ENCODE measurements around the gene GIMAP1. TPM values are rescaled to one million over a fixed set of nuclear protein-coding genes. Genes with fewer than 3 reads are reported as not detected.

Gene GIMAP1
- total and polyA plus RNA-seq, 2 of the 8 experiments (the other 6 are each of a cell fraction or from before 2014, with no cell fraction given): not detected

DNA sequence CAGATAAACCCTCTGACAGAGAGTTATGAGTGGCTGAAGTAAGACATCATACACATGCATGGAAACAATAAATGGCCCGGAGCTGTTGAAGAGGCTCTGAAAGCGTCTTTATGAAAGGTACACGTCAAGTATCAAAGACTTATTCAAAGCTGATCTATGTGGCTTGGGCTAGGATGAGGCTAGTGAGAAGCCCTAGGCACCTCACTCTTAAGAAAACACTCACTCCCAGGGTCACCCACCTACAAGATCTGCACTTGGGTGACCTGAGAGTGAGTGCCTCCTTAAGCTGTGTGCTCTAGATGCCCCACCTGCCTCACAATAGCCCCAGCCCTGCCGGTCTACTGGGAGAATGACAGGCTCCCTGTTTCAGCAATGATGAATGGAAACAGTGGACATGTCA lies 1.1 kb upstream of the GIMAP1 start:
- no peak for FAIRE-seq

More for the DNA sequence above, 1.1 kb upstream of the GIMAP1 start:
- Histone ChIP-seq H2AK5ac (ENCODE audit: low read depth, low read length) (no peak overlapping the region), H4K8ac (ENCODE audit: extremely low read depth, insufficient read depth, low read length) (no peak overlapping the region), H4K5ac (ENCODE audit: insufficient read length, low read depth, low read length) (no peak overlapping the region), H3K23me2 (ENCODE audit: low read depth, low read length) (no peaks in the 10 kb centered on the region), H3K4ac (replicated peaks; ENCODE audit: insufficient read length, low read depth, low read length) (no peak overlapping the region), H2BK12ac (ENCODE audit: low read depth, low read length) (no peak overlapping the region), H3K18ac (ENCODE audit: extremely low read depth, low read length) (no peak overlapping the region), H3K27me3 (replicated peaks in 1 of 4; ENCODE audit: control insufficient read depth in 3 of 4, extremely low read depth in 1 of 4, insufficient read depth in 3 of 4, low read length in 3 of 4) (peaks cover 0 to 8% (median 2%) of the 10 kb centered on the region in 4 experiments; a peak in 4 of 7 replicates), H4K91ac (replicated peaks; ENCODE audit: insufficient read length, low read length) (no peak overlapping the region), H3K36me3 (ENCODE audit: control insufficient read depth in 2 of 4, insufficient read depth in 4 of 4, low read length in 3 of 4) (no peaks in the 10 kb centered on the region), H2BK20ac (ENCODE audit: low read length) (no peak overlapping the region), H3K27ac (ENCODE audit: low read depth, low read length) (no peak overlapping the region), H3K9me3 (ENCODE audit: insufficient read depth in 2 of 2, low read depth in 1 of 2, low read length in 1 of 2) (no peaks in the 10 kb centered on the region; a peak in 1 of 4 replicates), H3K9ac (replicated peaks in 1 of 4; ENCODE audit: extremely low read depth in 1 of 4, low read depth in 3 of 4, low read length in 3 of 4) (no peak overlapping the region), H2AFZ (ENCODE audit: low read length) (no peak overlapping the region), H3K14ac (ENCODE audit: insufficient read length) (no peak overlapping the region), H3K4me1 (replicated peaks in 1 of 4; ENCODE audit: control insufficient read depth in 3 of 4, insufficient read depth in 4 of 4, low read length in 3 of 4) (no peaks in the 10 kb centered on the region), H3K4me2 (ENCODE audit: insufficient read depth in 1 of 2, low read depth in 2 of 2, low read length in 2 of 2) (no peak overlapping the region), H3K4me3 (ENCODE audit: extremely low read depth in 1 of 4, insufficient read depth in 2 of 4, low read depth in 3 of 4, low read length in 4 of 4) (no peak overlapping the region), H2BK5ac (ENCODE audit: low read depth, low read length) (no peak overlapping the region), H2BK15ac (ENCODE audit: low read length) (no peak overlapping the region), H3K23ac (ENCODE audit: insufficient read length) (no peak overlapping the region), H4K20me1 (replicated peaks in 1 of 2; ENCODE audit: control insufficient read depth in 1 of 2, insufficient read depth in 2 of 2, low read length in 2 of 2) (no peaks in the 10 kb centered on the region), H3K56ac (replicated peaks; ENCODE audit: insufficient read length, low read depth, low read length) (no peak overlapping the region), H3K79me2 (ENCODE audit: control insufficient read depth in 1 of 2, insufficient read depth in 2 of 2, low read length in 2 of 2) (no peaks in the 10 kb centered on the region), H2BK120ac (replicated peaks; ENCODE audit: low read depth, low read length) (no peak overlapping the region), H3K79me1 (ENCODE audit: low read depth, low read length) (no peaks in the 10 kb centered on the region)
- 92% methylated on average over 4 of the region's 4 CpGs; no CpG with 5 or more reads in 1 of the 2 experiments for WGBS, 2 experiments (ENCODE audit: extremely low coverage in 1 of 2, insufficient coverage in 1 of 2, insufficient read length in 1 of 2, insufficient replicate concordance in 2 of 2, low coverage in 1 of 2, low lambda C conversion rate in 2 of 2, missing lambda C conversion rate in 1 of 2)
- POLR2A ChIA-PET (ENCODE audit: partially characterized antibody): no interaction called here
- CTCF ChIA-PET (ENCODE audit: partially characterized antibody): interaction anchor here (0.7 to 1.5 kb wide), 3 partner anchors 19 to 202 kb away, joined by 3 to 4 read pairs (median 4); no protein-coding TSS in a partner anchor
- no peak for DNase-seq (ENCODE audit: low read depth in 1 of 2, low spot score in 2 of 2)
- TF ChIP-seq EP300 (IDR thresholded peaks at IDR 0.05; ENCODE audit: borderline replicate concordance in 1 of 2, low read depth in 2 of 2, low read length in 2 of 2): no peak
- TF ChIP-seq, protein P1, sequence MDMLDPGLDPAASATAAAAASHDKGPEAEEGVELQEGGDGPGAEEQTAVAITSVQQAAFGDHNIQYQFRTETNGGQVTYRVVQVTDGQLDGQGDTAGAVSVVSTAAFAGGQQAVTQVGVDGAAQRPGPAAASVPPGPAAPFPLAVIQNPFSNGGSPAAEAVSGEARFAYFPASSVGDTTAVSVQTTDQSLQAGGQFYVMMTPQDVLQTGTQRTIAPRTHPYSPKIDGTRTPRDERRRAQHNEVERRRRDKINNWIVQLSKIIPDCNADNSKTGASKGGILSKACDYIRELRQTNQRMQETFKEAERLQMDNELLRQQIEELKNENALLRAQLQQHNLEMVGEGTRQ (IDR thresholded peaks at IDR 0.05; ENCODE audit: low read length): no peak
- no peak for TF ChIP-seq KDM4A (IDR thresholded peaks at IDR 0.05; ENCODE audit: low read depth, low read length, severe bottlenecking)
- TF ChIP-seq CBX8 (IDR thresholded peaks at IDR 0.05; ENCODE audit: borderline replicate concordance, low read depth, low read length): no peak
- TF ChIP-seq JUN (IDR thresholded peaks at IDR 0.05; ENCODE audit: low read depth, low read length): no peak
- TF ChIP-seq, protein P2, sequence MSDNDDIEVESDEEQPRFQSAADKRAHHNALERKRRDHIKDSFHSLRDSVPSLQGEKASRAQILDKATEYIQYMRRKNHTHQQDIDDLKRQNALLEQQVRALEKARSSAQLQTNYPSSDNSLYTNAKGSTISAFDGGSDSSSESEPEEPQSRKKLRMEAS (IDR thresholded peaks at IDR 0.05): no peak
- TF ChIP-seq KDM1A (IDR thresholded peaks at IDR 0.05; ENCODE audit: borderline replicate concordance, low read length): no peak
- TF ChIP-seq RXRA (IDR thresholded peaks at IDR 0.05; ENCODE audit: insufficient read depth, low read depth, low read length): no peak
- TF ChIP-seq SIX5 (IDR thresholded peaks at IDR 0.05; ENCODE audit: low read depth, low read length): no peak
- TF ChIP-seq EGR1 (IDR thresholded peaks at IDR 0.05; ENCODE audit: borderline replicate concordance, low read depth, low read length): no peak
- TF ChIP-seq HDAC6 (IDR thresholded peaks at IDR 0.05; ENCODE audit: low read depth, low read length): no peak

Measured in H1 (cell line).